Dendritic cell treated with granulocyte-macrophage colony-stimulating factor and Interleukin-4, amounts not matched to agents 40 ng/mL and 50 ng/mL, for 4 days (primary cell): ENCODE results near the gene INSYN2B.

Experiments used
- H3K27ac Mint-ChIP-seq: one replicate; pipeline ENCODE4 v1.8.0; 2022; ENCODE audit warnings: mild to moderate bottlenecking, mixed read lengths
- H3K27me3 Mint-ChIP-seq: one replicate; pipeline ENCODE4 v1.8.0; 2022; ENCODE audit warnings: mild to moderate bottlenecking, mixed read lengths
- H3K36me3 Mint-ChIP-seq: one replicate; pipeline ENCODE4 v1.8.0; 2022; ENCODE audit warnings: low read depth, mixed read lengths
- H3K4me1 Mint-ChIP-seq: one replicate; pipeline ENCODE4 v1.8.0; 2022; ENCODE audit warnings: low read depth, mixed read lengths
- H3K4me3 Mint-ChIP-seq: one replicate; pipeline ENCODE4 v1.8.0; 2022; ENCODE audit warnings: mild to moderate bottlenecking, moderate library complexity, mixed read lengths
- H3K9me3 Mint-ChIP-seq: one replicate; pipeline ENCODE4 v1.8.0; 2022; ENCODE audit warnings: mixed read lengths
- intact Hi-C: fragments of 100-400 bp; cut with micrococcal nuclease; formaldehyde crosslinking; loops from one replicate; pipeline ENCODE4 v1.15.0; 2022

Gene INSYN2B

DNA sequence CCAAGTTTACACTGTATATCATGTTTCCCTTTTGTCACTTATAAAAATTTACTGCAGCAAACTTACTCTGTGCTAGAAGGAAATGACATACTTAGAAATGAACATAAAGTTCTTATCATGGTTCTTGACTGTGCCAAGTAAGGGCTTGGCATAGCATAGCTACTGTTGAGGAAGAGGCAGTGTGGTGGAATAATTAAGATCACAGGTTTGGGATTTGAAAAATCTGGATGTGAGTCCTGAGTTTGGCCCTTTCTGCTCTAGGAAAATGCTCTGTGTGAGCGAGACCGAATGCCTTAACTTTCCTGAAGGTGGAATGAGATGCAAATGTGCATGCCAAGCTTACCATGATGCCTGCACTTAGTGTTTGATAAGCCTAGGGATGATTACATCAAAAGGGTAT, 99.5 kb downstream of the INSYN2B start:
- Mint-ChIP-seq H3K27me3 (no peaks in the 10 kb centered on the region), H3K36me3 (peaks cover 68% of the 10 kb centered on the region)

DNA sequence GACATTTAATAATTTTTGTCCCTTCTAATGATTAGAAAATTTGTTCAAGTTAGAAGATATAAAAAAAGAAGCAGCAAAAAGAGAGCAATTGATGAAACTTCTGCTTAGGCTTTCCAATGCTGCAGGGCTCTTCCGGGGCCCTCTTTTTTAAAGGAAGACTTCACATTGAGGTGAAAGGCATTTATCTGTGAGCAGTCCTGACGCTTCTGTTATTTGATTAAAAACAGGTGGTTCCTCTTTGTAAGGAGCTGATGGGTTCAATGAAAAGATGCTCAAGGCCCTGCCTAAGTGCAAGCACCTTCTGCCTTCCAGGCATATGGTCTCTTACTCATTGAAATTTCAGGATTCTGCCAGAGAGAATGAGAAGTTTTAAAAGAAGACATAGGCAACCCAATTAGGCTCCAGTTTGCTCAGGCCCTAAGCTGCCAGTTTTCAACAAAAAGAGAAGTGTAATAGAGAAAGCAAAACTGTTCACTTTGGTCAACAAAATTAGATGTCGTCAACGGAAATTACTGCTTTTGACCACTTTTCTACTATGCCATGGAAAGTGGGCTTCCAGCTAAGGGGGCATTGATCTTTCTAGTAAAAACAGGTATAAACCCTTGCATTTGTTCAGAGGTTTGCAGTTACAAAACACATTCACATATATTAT, 100.2 kb downstream of the INSYN2B start:
- peaks cover 86% of the 10 kb centered on the region for H3K4me1 Mint-ChIP-seq
- H3K4me3 Mint-ChIP-seq = no peak overlapping the region
- H3K36me3 Mint-ChIP-seq = peaks cover 70% of the 10 kb centered on the region
- no peaks in the 10 kb centered on the region for H3K27me3 Mint-ChIP-seq
- H3K27ac Mint-ChIP-seq = peak overlapping the region; percentile 75
- intact Hi-C loops = no loop called here
- no peaks in the 10 kb centered on the region for H3K9me3 Mint-ChIP-seq

More for the DNA sequence above, 99.5 kb downstream of the INSYN2B start:
- Mint-ChIP-seq H3K27ac (peak overlapping the region; percentile 75), H3K9me3 (no peaks in the 10 kb centered on the region), H3K4me3 (no peak overlapping the region), H3K4me1 (peaks cover 79% of the 10 kb centered on the region)
- intact Hi-C loops = no loop called here

DNA sequence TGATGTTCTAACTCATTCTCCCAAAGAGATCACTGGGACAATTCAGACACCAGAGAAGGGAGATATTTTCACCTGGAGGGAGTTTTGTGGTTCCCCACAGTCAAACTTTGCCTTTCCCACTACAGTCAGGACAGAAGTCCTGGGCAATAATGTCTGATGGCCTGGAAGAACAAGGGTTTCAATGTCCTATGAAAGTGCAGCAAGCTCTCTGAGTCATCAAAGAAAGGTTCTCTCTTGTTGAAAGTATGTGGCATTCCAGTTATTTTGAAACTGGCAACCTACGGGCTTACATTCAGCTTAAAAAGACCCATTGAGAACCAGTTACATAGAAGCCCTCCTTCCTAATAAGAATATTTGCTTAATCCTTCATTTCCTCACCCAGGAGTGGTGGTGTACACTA, 103.9 kb downstream of the INSYN2B start:
- H3K4me1 Mint-ChIP-seq = peaks cover 93% of the 10 kb centered on the region
- H3K27ac Mint-ChIP-seq = peak overlapping the region; percentile 21
- H3K9me3 Mint-ChIP-seq = no peaks in the 10 kb centered on the region
- intact Hi-C loops = no loop called here
- H3K36me3 Mint-ChIP-seq = peaks cover 54% of the 10 kb centered on the region
- H3K4me3 Mint-ChIP-seq = no peak overlapping the region
- no peaks in the 10 kb centered on the region for H3K27me3 Mint-ChIP-seq

DNA sequence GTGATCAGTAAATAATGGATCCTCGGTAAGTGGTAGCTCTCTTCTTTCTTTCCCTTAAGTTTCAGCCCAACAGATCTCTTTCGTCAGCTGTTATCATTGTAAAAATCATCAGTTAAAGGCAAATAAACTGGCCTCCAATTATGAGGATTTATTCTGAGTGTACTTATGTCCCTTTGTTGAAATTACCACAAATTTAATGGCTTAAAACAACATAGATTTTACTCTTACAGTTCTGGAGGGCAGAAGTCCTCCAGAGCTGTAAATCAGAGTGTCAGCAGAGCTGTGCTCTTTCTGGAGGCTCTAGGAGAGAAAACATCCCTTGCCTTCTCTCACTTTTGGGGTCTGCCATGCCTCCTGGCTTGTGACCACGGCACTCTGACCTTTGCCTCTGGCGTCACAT, 104.6 kb downstream of the INSYN2B start:
- intact Hi-C loops = no loop called here
- Mint-ChIP-seq H3K4me1 (peaks cover 91% of the 10 kb centered on the region), H3K27me3 (no peaks in the 10 kb centered on the region), H3K27ac (peak overlapping the region; percentile 21), H3K36me3 (peaks cover 61% of the 10 kb centered on the region), H3K4me3 (no peak overlapping the region), H3K9me3 (no peaks in the 10 kb centered on the region)

DNA sequence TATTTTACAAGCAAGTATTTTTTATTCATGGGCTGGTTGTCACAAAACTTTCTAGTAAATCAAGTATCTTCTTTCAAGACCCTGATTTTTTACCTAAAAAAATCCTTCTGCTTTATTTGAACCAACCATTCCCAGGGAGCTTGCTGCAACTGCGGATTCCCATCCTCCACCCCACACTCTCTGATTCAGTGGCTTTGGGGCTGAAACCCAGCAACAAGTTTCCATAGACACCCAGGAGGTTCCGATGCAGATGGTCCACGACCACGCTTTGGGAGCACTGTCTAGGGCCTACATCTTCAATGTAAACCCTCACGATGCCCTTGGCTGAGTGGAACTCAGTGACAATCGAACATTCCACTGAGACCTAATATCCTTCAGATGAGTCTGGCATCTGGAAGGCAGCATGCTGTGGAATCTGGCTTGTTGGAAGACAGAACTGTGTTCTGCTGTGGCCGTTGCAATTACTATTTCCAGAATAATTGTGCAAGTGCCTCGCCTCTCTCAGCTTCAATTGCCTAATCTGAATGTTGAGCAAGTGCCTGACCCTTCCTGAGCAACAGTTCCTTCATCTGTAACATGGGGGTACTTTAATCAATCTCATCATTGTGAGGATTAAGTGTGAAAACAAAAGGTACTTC, 105.1 kb downstream of the INSYN2B start:
- no peaks in the 10 kb centered on the region for H3K9me3 Mint-ChIP-seq
- H3K27me3 Mint-ChIP-seq = no peaks in the 10 kb centered on the region
- H3K27ac Mint-ChIP-seq = peak overlapping the region; percentile 45
- H3K36me3 Mint-ChIP-seq = peaks cover 64% of the 10 kb centered on the region
- intact Hi-C loops = no loop called here
- H3K4me3 Mint-ChIP-seq = no peak overlapping the region
- peaks cover 91% of the 10 kb centered on the region for H3K4me1 Mint-ChIP-seq

DNA sequence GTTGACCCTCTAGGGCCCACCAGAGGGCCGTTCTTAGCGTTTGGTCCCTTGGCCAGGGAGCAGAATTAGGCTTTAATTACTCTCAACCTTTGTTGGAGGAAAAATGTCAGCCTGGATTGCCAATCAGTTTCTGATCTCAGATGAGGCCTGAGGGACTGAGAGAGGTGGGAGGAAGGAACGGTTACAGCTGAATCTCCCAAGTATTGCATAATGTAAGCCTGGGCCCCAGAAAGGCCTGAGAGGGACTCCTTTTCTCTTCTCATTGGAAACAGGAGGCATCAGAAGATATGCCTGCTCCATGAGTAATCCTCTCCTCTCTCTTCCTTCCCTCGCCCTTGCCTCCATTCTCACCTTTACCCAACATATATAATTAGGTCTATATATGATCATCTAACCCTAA, 105.7 kb downstream of the INSYN2B start:
- Mint-ChIP-seq H3K36me3 (peaks cover 70% of the 10 kb centered on the region), H3K27ac (peak overlapping the region; percentile 45), H3K27me3 (no peaks in the 10 kb centered on the region), H3K4me1 (peaks cover 93% of the 10 kb centered on the region), H3K9me3 (no peaks in the 10 kb centered on the region), H3K4me3 (no peak overlapping the region)
- intact Hi-C loops = no loop called here

DNA sequence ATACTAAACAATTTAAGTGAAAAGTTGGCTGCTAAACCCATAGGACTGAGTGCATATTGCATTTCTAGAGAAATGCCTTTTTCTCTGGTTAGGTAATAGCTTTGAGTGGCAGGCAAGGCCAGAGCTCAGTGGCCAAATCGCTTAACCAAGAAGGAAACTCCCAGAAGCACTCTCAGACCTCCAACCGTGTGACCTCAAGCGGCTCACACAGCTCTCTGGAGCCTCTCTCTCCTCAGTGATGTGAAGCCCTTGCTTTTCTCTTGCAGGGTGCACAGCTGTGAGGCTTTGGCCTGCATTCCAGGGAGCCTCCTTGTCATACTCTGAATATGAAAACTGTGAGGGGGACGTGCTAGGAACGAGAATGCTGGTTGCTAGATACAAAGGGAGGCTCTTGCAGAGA, 106.7 kb downstream of the INSYN2B start:
- intact Hi-C loops = no loop called here
- no peaks in the 10 kb centered on the region for H3K9me3 Mint-ChIP-seq
- peaks cover 92% of the 10 kb centered on the region for H3K4me1 Mint-ChIP-seq
- H3K4me3 Mint-ChIP-seq = no peak overlapping the region
- H3K36me3 Mint-ChIP-seq = peaks cover 72% of the 10 kb centered on the region
- no peaks in the 10 kb centered on the region for H3K27me3 Mint-ChIP-seq
- no peak overlapping the region for H3K27ac Mint-ChIP-seq

DNA sequence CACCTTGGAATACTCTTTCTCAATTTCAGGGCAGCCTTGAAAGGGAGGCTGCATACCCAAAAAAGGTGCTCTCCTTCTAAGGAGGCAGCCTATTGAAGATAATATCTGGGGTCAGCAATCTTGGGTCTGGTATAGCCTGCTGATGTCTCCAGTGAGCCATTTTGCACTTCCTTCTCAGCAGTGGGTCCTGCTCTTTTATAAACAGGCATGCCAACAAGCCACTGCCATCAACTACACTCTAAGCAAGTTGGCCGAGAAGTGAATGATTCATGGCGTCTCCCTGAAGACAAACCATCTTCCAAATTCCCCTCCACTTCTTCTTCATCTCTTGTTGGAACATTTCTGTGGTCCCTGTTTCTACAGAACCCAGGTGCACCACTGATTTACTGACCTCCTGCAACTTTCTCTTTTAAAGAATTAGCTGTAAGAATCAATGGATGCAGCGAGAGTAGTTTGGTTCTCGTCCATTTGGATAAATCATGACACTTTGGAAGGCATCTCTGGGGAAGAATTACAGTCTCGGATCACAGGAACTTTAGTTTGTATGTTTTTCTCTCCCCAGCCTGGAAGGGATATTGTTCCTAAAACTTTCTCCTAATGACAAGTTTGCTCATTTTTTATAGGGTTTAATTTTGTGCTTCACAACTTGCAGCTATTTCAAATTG, 108.3 kb downstream of the INSYN2B start:
- Mint-ChIP-seq H3K9me3 (no peaks in the 10 kb centered on the region), H3K4me3 (no peak overlapping the region), H3K36me3 (peaks cover 76% of the 10 kb centered on the region), H3K27me3 (no peaks in the 10 kb centered on the region), H3K27ac (no peak overlapping the region), H3K4me1 (peaks cover 90% of the 10 kb centered on the region)
- intact Hi-C loops = no loop called here

DNA sequence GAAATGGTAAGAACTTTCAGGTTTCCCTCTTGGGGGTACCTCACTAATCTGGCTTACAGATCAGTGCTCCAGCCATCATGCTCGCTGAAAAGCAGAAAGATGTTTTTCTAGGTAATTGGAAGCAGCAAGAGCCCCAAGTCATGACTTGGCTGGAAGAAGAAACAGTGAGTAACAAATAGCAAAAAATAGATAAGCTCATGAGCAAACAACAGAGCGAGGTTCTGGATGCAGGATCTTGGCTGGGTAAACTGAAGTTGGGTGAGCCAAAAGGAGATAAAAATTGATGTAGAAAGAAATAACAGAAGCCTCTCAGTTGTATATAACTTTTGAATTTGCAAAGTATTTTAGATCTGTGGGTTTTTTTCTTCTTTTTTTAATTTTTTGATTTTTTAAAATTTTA, 110.1 kb downstream of the INSYN2B start:
- no peaks in the 10 kb centered on the region for H3K27me3 Mint-ChIP-seq
- no peaks in the 10 kb centered on the region for H3K9me3 Mint-ChIP-seq
- intact Hi-C loops = no loop called here
- H3K4me1 Mint-ChIP-seq = peaks cover 88% of the 10 kb centered on the region
- peaks cover 67% of the 10 kb centered on the region for H3K36me3 Mint-ChIP-seq
- H3K27ac Mint-ChIP-seq = no peak overlapping the region
- H3K4me3 Mint-ChIP-seq = no peak overlapping the region

DNA sequence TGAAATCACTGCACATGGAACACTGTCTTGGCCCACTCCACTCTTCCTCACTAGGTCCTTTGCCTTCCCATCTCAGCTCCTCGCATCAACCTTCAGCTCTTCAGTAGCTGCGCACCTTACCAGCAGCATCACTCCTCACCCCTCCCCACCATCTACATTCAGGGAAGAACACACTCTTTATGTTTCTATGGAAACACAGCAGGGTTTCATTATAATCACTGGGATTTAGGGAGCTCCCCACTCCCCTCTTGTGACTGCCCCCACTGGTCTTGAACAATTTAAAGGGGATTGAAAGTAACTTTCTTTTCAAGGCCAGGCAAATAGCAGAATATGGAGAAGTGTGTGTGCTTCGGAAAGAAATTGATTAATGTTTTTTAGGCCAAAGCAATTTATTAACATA, 111.2 kb downstream of the INSYN2B start:
- Mint-ChIP-seq H3K4me1 (peaks cover 78% of the 10 kb centered on the region), H3K27ac (no peak overlapping the region), H3K27me3 (no peaks in the 10 kb centered on the region), H3K4me3 (no peak overlapping the region), H3K9me3 (no peaks in the 10 kb centered on the region), H3K36me3 (peaks cover 68% of the 10 kb centered on the region)
- intact Hi-C loops = no loop called here

DNA sequence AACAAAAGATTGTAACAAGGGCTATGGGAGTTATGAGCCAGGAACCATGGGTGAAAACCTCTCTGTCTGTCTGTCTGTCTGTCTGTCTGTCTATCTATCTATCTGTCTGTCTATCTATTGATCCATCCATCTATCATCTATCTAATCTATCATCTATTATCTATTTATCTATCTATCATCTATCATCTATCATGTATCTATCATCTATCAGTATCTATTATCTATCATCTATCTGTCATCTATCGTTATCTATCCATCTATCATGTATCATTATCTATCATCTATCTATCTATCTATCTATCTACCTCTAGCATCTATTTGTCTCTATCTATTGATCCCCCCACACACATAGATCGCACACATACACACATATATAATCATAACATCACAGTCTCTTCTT, 112.9 kb downstream of the INSYN2B start:
- H3K4me3 Mint-ChIP-seq = no peak overlapping the region
- peaks cover 64% of the 10 kb centered on the region for H3K4me1 Mint-ChIP-seq
- H3K9me3 Mint-ChIP-seq = no peaks in the 10 kb centered on the region
- peaks cover 77% of the 10 kb centered on the region for H3K36me3 Mint-ChIP-seq
- H3K27me3 Mint-ChIP-seq = no peaks in the 10 kb centered on the region
- H3K27ac Mint-ChIP-seq = no peak overlapping the region
- intact Hi-C loops = no loop called here

DNA sequence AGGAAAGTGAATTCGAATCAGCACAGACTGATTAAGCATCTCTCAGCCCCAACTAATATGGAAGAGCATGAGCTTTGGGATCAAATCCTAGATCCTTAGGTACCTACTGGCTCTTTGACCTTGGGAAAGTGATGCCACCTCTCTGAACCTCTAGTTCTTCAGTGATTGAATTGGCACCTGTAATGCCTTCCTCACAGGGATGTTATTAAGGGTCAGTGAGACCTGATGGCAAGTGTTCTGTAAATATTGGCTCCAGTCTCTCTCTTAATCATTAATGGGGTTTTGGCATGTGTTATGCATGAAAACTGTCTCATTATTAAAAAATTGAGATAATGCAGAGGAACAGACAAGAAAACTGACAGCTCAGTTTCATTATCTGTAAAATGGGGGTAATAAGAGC, 115.8 kb downstream of the INSYN2B start:
- Mint-ChIP-seq H3K27me3 (no peaks in the 10 kb centered on the region), H3K27ac (no peak overlapping the region), H3K36me3 (peaks cover 67% of the 10 kb centered on the region), H3K4me1 (peaks cover 53% of the 10 kb centered on the region), H3K9me3 (no peaks in the 10 kb centered on the region), H3K4me3 (no peak overlapping the region)
- intact Hi-C loops = no loop called here

DNA sequence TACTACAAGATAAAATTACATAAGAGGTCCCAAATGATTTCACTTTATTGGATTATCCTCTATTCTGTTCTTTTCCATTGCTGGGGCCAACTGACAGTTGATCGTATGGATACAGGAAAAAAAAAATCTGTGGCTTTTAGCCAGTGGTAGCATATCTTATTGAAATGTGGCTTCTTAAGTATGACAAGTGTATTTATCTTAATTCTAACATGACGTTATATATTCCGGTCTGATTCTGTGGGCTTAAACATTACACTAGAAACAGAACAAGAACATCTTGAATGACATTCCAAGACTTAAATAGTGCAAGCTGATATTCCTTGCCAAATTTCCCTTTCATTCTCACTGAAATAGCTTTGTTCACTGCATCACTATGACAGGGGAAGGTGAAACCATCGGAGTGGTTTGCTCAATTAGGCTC, 117.9 kb downstream of the INSYN2B start:
- Mint-ChIP-seq H3K36me3 (peaks cover 61% of the 10 kb centered on the region), H3K27me3 (no peaks in the 10 kb centered on the region), H3K4me1 (peaks cover 49% of the 10 kb centered on the region), H3K9me3 (no peaks in the 10 kb centered on the region), H3K27ac (no peak overlapping the region), H3K4me3 (no peak overlapping the region)
- intact Hi-C loops = no loop called here

DNA sequence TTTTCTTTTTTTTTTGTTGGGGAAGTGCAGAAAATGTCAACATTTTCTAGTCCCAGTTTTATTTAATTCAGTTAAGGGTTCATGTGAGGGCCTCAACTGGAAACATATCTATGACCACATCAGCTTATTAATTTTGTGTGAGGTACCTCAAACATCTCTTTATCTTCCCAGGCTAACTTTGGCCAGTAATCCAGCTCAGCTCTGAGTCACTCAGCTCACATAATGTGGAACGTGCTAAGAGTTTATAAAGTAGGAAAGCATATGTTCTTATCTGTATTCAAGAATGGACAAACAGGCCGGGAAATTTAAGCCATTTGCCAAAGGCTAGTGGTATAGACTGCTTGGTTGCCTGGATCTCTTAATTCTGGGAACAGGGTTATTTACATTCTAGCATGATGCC, 118.4 kb downstream of the INSYN2B start:
- intact Hi-C loops = no loop called here
- Mint-ChIP-seq H3K4me3 (no peak overlapping the region), H3K4me1 (peaks cover 45% of the 10 kb centered on the region), H3K27me3 (no peaks in the 10 kb centered on the region), H3K27ac (no peak overlapping the region), H3K9me3 (no peaks in the 10 kb centered on the region), H3K36me3 (peaks cover 61% of the 10 kb centered on the region)
